ENCODE results near the gene UNK. TPM values are rescaled to one million over a fixed set of nuclear protein-coding genes. Genes with fewer than 3 reads are reported as not detected.

Gene UNK
- total and polyA plus RNA-seq, 9 of the 15 experiments (the other 6 are each of a cell fraction or from before 2014, with no cell fraction given), result 12.8 to 38.6 (median 24.8) TPM

DNA sequence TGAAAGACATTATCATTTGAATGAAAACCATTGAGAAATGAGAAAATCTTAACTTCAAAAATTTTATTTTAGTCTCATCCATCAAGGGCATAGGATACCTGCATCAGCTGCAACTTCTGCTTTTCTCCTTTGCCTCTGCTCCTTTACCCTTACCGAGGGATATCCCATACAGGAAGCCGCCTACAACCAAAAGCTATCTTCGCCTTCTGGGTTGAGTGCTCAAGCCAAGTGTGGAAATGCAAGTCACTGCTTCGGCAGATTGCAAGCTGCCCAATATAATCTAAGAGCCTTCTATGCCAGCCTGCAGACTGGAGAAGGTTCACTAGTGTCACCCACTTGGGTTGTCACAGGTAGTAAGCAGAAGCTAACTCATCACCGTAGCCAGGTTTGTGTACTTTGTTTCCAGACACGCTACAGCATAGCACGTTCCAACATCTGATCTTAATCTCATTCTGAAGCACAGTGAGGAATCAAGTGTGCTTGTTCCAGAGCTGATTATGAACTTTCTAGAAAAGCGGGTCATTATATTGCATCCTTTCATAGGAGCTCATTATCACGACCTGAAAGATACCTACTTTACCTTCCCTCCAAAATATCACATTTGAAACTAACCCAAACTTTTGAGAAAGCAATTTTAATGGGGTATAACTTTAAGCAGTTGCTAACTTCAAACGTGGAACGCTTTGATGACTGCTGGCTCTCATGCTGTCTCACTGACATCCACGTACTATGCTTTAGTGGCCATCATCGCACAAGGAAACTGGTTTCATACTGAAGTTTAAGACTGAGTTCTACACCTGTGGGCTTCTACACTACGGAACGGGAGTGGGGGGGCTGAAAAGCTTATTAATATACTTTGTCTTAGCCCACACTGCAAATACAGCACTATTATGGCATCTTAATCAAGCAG is 8.0 kb upstream of the UNK start (continued):
- TF ChIP-seq, protein P1, sequence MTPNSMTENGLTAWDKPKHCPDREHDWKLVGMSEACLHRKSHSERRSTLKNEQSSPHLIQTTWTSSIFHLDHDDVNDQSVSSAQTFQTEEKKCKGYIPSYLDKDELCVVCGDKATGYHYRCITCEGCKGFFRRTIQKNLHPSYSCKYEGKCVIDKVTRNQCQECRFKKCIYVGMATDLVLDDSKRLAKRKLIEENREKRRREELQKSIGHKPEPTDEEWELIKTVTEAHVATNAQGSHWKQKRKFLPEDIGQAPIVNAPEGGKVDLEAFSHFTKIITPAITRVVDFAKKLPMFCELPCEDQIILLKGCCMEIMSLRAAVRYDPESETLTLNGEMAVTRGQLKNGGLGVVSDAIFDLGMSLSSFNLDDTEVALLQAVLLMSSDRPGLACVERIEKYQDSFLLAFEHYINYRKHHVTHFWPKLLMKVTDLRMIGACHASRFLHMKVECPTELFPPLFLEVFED (CRISPR knock-in tag; conservative IDR thresholded peaks at IDR 0.05), result peak; percentile 44
- TF ChIP-seq ZNF175 (CRISPR knock-in tag; IDR thresholded peaks at IDR 0.05; ENCODE audit: low read depth) (no peak), CBX1 (IDR thresholded peaks at IDR 0.05; ENCODE audit: low read depth) (peak; percentile 72), ETV5 (CRISPR knock-in tag; IDR thresholded peaks at IDR 0.05; ENCODE audit: low read depth) (no peak), ZNF354B (CRISPR knock-in tag; IDR thresholded peaks at IDR 0.05) (peak; percentile 75), ZNF3 (CRISPR knock-in tag; IDR thresholded peaks at IDR 0.05) (peak; percentile 46), NR2F6 (CRISPR knock-in tag; IDR thresholded peaks at IDR 0.05) (no peak), RBM39 (optimal IDR thresholded peaks at IDR 0.05; ENCODE audit: low read depth, low read length) (peak; percentile 51), BCL6 (CRISPR knock-in tag; IDR thresholded peaks at IDR 0.05) (peak; percentile 7; the same call in 1 of the 2 replicates), SOX6 (IDR thresholded peaks at IDR 0.05) (peak; percentile 46), ZKSCAN1 (IDR thresholded peaks at IDR 0.05; ENCODE audit: low read depth, low read length) (no peak), NFE2L1 (tag; IDR thresholded peaks at IDR 0.05; ENCODE audit: borderline replicate concordance, low read depth) (peak; percentile 58), HDGF (IDR thresholded peaks at IDR 0.05) (no peak), SMARCC2 (IDR thresholded peaks at IDR 0.05; ENCODE audit: low read depth) (peak; percentile 38; the same call in 1 of the 2 replicates)
- TF ChIP-seq, protein P2, sequence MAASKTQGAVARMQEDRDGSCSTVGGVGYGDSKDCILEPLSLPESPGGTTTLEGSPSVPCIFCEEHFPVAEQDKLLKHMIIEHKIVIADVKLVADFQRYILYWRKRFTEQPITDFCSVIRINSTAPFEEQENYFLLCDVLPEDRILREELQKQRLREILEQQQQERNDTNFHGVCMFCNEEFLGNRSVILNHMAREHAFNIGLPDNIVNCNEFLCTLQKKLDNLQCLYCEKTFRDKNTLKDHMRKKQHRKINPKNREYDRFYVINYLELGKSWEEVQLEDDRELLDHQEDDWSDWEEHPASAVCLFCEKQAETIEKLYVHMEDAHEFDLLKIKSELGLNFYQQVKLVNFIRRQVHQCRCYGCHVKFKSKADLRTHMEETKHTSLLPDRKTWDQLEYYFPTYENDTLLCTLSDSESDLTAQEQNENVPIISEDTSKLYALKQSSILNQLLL (CRISPR knock-in tag; IDR thresholded peaks at IDR 0.05; ENCODE audit: borderline replicate concordance), result no peak
- TF ChIP-seq, protein P3, sequence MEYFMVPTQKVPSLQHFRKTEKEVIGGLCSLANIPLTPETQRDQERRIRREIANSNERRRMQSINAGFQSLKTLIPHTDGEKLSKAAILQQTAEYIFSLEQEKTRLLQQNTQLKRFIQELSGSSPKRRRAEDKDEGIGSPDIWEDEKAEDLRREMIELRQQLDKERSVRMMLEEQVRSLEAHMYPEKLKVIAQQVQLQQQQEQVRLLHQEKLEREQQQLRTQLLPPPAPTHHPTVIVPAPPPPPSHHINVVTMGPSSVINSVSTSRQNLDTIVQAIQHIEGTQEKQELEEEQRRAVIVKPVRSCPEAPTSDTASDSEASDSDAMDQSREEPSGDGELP (CRISPR knock-in tag; IDR thresholded peaks at IDR 0.05; ENCODE audit: borderline replicate concordance), result peak; percentile 9; the same call in 1 of the 2 replicates
- TF ChIP-seq, protein P4, sequence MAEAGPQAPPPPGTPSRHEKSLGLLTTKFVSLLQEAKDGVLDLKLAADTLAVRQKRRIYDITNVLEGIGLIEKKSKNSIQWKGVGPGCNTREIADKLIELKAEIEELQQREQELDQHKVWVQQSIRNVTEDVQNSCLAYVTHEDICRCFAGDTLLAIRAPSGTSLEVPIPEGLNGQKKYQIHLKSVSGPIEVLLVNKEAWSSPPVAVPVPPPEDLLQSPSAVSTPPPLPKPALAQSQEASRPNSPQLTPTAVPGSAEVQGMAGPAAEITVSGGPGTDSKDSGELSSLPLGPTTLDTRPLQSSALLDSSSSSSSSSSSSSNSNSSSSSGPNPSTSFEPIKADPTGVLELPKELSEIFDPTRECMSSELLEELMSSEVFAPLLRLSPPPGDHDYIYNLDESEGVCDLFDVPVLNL (CRISPR knock-in tag; IDR thresholded peaks at IDR 0.05; ENCODE audit: low read depth), result no peak; the same call in 1 of the 2 replicates
- TF ChIP-seq, protein P5, sequence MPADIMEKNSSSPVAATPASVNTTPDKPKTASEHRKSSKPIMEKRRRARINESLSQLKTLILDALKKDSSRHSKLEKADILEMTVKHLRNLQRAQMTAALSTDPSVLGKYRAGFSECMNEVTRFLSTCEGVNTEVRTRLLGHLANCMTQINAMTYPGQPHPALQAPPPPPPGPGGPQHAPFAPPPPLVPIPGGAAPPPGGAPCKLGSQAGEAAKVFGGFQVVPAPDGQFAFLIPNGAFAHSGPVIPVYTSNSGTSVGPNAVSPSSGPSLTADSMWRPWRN (IDR thresholded peaks at IDR 0.05; ENCODE audit: low read depth), result no peak
- TF ChIP-seq, protein P6, sequence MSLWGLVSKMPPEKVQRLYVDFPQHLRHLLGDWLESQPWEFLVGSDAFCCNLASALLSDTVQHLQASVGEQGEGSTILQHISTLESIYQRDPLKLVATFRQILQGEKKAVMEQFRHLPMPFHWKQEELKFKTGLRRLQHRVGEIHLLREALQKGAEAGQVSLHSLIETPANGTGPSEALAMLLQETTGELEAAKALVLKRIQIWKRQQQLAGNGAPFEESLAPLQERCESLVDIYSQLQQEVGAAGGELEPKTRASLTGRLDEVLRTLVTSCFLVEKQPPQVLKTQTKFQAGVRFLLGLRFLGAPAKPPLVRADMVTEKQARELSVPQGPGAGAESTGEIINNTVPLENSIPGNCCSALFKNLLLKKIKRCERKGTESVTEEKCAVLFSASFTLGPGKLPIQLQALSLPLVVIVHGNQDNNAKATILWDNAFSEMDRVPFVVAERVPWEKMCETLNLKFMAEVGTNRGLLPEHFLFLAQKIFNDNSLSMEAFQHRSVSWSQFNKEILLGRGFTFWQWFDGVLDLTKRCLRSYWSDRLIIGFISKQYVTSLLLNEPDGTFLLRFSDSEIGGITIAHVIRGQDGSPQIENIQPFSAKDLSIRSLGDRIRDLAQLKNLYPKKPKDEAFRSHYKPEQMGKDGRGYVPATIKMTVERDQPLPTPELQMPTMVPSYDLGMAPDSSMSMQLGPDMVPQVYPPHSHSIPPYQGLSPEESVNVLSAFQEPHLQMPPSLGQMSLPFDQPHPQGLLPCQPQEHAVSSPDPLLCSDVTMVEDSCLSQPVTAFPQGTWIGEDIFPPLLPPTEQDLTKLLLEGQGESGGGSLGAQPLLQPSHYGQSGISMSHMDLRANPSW (CRISPR knock-in tag; IDR thresholded peaks at IDR 0.05), result peak; percentile 78; the same call in 1 of the 2 replicates
